ENCODE results near the gene DIAPH3. TPM values are rescaled to one million over a fixed set of nuclear protein-coding genes. Genes with fewer than 3 reads are reported as not detected.

The DIAPH3 gene
- total RNA-seq, 2 donors from 2014 or later: 0.27 to 2.4 TPM

- Histone ChIP-seq H3K27ac (no peak overlapping the region), H3K4me3 (no peak overlapping the region), H3K36me3 (no peaks in the 10 kb centered on the region), H3K4me1 (replicated peaks) (no peaks in the 10 kb centered on the region), H3K27me3 (replicated peaks; ENCODE audit: insufficient read depth) (no peaks in the 10 kb centered on the region), H3K9me3 (no peaks in the 10 kb centered on the region)
- intact Hi-C loops (cut with DNase I): no loop called here
- 82% methylated on average over 1 of the region's 1 CpG for WGBS
- DNase-seq (ENCODE audit: low spot score): no peak
- TF ChIP-seq POLR2AphosphoS5 (IDR thresholded peaks at IDR 0.05): no peak
- TF ChIP-seq POLR2A (IDR thresholded peaks at IDR 0.05): no peak
- TF ChIP-seq CTCF (IDR thresholded peaks at IDR 0.05): no peak
These were observed 448.1 kb downstream of the DIAPH3 start for GRCh38 chr13:59715611-59716010.

GRCh38 chr13:59710996-59711701 is 452.6 kb downstream of the DIAPH3 start:
- no peaks in the 10 kb centered on the region for H3K27me3 ChIP-seq (replicated peaks; ENCODE audit: insufficient read depth)
- no peak overlapping the region for H3K27ac ChIP-seq
- H3K36me3 ChIP-seq: no peaks in the 10 kb centered on the region
- H3K4me1 ChIP-seq (replicated peaks): no peaks in the 10 kb centered on the region
- TF ChIP-seq POLR2A (IDR thresholded peaks at IDR 0.05) (no peak), POLR2AphosphoS5 (IDR thresholded peaks at IDR 0.05) (no peak)
- DNase-seq (ENCODE audit: low spot score): no peak
- intact Hi-C loops (cut with DNase I): no loop called here
- no peak overlapping the region for H3K4me3 ChIP-seq
- no peaks in the 10 kb centered on the region for H3K9me3 ChIP-seq
- WGBS: 63% methylated on average over 4 of the region's 4 CpGs

- H3K27me3 ChIP-seq (replicated peaks; ENCODE audit: insufficient read depth): no peaks in the 10 kb centered on the region
- no peaks in the 10 kb centered on the region for H3K9me3 ChIP-seq
- H3K27ac ChIP-seq: no peak overlapping the region
- DNase-seq (ENCODE audit: low spot score): no peak
- TF ChIP-seq CTCF (IDR thresholded peaks at IDR 0.05) (no peak), POLR2A (IDR thresholded peaks at IDR 0.05) (no peak), POLR2AphosphoS5 (IDR thresholded peaks at IDR 0.05) (no peak)
- 60% methylated on average over 1 of the region's 1 CpG for WGBS
- H3K36me3 ChIP-seq: no peaks in the 10 kb centered on the region
- no peaks in the 10 kb centered on the region for H3K4me1 ChIP-seq (replicated peaks)
- intact Hi-C loops (cut with DNase I): no loop called here
- H3K4me3 ChIP-seq: no peak overlapping the region
These were observed 453.3 kb downstream of the DIAPH3 start for GRCh38 chr13:59710416-59710815.

- intact Hi-C loops (cut with DNase I): no loop called here
- no peak overlapping the region for H3K4me3 ChIP-seq
- DNase-seq (ENCODE audit: low spot score): no peak
- H3K4me1 ChIP-seq (replicated peaks): no peaks in the 10 kb centered on the region
- H3K36me3 ChIP-seq: no peaks in the 10 kb centered on the region
- no peak overlapping the region for H3K27ac ChIP-seq
- TF ChIP-seq CTCF (IDR thresholded peaks at IDR 0.05) (no peak), POLR2A (IDR thresholded peaks at IDR 0.05) (no peak), POLR2AphosphoS5 (IDR thresholded peaks at IDR 0.05) (no peak)
- no peaks in the 10 kb centered on the region for H3K9me3 ChIP-seq
- no peaks in the 10 kb centered on the region for H3K27me3 ChIP-seq (replicated peaks; ENCODE audit: insufficient read depth)
- WGBS: 76% methylated on average over 8 of the region's 8 CpGs
These were observed 457.4 kb downstream of the DIAPH3 start for GRCh38 chr13:59706101-59706976.

- H3K4me1 ChIP-seq (replicated peaks): no peaks in the 10 kb centered on the region
- H3K4me3 ChIP-seq: no peak overlapping the region
- WGBS: 96% methylated on average over 3 of the region's 3 CpGs
- H3K9me3 ChIP-seq: no peaks in the 10 kb centered on the region
- no peak for DNase-seq (ENCODE audit: low spot score)
- intact Hi-C loops (cut with DNase I): no loop called here
- TF ChIP-seq POLR2AphosphoS5 (IDR thresholded peaks at IDR 0.05) (no peak), POLR2A (IDR thresholded peaks at IDR 0.05) (no peak), CTCF (IDR thresholded peaks at IDR 0.05) (no peak)
- H3K27me3 ChIP-seq (replicated peaks; ENCODE audit: insufficient read depth): no peaks in the 10 kb centered on the region
- H3K36me3 ChIP-seq: no peaks in the 10 kb centered on the region
- H3K27ac ChIP-seq: no peak overlapping the region
These were observed 461.5 kb downstream of the DIAPH3 start for GRCh38 chr13:59702269-59702668.

Data from prostate gland (tissue), 2 donors.